ENCODE data around the gene MAP3K14.

MAP3K14 gene

DNA sequence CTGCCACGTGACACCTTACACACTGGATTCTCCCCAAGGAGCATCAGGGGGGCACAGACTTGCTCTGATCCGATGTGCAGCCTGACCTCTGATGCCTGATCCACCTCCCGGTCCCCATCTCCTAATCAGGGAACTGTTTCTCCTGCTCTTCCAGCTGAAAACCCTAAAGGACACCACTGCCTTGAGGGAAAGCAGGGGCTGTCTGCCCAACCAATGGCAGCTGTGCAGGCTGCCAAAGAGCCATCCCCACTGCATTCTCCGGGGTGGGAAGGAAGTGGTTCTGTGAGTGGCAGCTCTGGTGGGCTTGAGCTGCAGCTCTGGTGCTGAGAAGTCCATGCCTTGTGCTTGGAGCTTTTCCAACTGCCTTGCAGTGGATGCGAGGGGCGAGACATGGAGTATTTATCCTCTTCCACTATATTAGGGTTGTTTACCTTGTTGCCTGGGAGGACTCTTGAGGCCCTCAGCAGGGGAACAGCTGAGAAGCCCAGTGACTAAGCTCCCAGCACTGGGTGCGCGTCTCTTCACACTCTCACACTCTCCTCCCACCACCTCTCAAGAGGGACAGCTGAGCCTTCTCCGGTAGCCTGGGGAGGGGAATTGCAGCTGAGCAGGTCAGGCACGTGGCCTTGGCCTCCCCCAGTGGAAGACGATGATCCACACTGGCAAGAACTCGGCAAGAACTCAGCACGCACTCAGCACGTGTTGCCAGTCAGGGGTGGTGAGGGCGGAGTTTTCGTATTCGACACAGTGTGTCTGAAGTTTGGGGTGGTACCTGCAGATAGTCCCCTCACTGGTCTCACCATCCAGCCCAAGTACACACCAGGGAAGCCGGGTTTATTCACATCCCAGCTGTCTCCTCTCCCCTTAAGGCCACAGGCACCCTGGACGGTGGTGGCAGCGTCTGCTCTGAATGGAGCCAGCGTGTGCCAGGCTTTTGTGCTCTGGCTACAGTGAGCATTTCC lies 33.9 kb downstream of the MAP3K14 start:
- DNase-seq (ENCODE audit: low read depth in 2 of 2), result no peak

DNA sequence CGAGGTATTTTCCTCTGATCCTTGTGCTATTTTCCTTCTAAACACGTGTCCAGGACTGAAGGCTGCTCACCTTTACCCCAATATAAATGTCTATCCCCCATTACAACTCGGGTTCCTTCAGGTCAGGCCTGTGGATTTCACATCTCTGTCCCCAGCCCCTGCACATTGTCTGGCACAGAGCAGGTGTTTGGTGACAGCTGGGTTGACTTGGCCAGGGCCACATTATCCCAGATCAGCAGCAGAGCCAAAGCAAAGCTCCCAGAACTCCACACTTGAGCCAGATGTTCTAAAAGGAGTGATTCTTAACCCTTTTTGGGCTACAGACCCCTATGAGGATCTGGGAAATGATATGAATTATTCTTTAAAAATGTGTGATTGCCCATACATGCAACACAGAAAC lies 36.9 kb downstream of the MAP3K14 start:
- no peak for DNase-seq (ENCODE audit: low read depth in 2 of 2)

DNA sequence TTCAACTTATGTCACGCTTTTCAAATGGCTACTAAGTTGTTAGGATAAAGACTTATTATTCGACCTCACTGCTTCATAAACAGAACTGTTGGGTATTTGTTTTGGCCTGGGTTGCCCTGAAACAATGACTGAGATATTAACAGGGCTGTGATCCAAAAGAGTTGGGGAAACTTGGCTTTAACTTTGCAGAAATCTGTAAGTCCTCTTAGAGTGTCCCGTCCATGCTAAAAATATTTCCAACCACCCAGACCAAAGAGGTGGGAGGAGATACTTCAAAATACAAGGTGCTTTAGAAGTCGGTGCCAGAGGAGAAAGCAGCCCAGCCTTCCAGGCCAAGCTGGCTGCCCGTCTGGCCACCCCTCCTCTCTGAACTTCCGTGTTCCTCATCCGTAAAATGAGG lies 38.8 kb downstream of the MAP3K14 start:
- no peak for DNase-seq (ENCODE audit: low read depth in 2 of 2)

DNA sequence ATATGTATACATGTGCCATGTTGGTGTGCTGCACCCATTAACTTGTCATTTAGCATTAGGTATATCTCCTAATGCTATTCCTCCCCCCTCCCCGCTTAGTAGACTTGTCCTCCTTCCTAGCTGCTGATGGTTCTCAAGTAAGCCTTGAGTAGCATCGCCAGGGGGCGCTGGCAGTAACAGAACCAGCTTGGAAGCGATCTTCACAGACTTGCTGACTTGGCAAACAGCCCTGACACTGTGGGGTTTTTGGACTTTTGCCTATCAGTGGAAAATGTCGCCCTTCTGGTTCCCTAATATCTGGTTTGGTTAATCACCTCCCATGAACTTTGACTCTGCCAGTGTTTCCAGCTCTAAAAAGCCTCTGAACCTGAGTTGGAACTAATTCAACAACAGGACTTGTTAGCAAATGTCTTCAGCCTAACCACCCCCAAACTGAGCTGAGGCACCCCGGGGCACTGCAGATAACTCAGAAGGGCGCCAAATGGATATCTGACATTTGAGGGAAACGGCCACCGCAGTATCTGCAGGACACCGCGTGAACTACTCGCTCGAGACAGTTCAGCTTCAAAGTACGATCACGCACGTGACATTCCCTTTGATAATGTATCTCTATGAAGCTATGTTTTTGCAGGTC lies 39.5 kb downstream of the MAP3K14 start:
- DNase-seq (ENCODE audit: low read depth in 2 of 2), result peak; percentile 72 to 74

DNA sequence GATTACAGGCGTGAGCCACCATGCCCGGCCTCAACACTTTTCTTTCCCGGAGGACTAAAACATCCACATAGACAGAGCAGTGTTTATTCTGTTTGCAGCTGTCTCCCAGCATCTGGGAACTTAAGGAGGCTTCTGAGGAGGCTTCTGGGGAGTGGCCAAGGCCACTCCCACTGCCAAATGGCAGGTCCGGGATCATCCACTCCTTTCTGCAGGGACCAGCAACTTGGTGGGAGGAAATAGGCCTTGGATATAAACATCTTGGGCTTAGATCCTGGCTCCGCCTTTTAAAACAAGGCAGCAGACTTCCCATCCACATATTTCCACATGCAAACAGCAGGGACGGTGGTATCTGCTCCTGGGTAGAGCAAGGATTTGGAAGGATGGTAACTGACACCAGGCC lies 40.8 kb downstream of the MAP3K14 start:
- no peak for DNase-seq (ENCODE audit: low read depth in 2 of 2)

DNA sequence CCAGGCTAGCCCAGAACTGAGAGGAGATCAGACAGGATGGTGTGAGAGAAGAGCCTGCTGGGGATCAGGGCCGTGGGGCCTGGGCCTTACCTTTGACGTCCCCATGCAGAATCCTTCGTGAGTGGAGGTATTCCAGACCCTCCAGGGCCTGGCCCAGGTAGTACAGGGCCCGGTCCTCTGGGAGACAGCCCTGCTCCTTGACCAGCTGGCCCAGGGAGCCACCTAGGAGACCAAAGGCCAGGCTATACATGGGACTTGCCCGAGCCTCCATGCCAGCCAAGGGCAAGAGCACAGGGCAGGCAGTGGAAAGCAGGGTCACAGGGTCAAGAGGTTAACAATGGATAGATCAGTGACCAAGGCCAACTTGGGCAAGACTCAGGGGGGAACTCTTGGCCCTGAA lies 42.8 kb downstream of the MAP3K14 start:
- DNase-seq (ENCODE audit: low read depth in 2 of 2), result no peak

DNA sequence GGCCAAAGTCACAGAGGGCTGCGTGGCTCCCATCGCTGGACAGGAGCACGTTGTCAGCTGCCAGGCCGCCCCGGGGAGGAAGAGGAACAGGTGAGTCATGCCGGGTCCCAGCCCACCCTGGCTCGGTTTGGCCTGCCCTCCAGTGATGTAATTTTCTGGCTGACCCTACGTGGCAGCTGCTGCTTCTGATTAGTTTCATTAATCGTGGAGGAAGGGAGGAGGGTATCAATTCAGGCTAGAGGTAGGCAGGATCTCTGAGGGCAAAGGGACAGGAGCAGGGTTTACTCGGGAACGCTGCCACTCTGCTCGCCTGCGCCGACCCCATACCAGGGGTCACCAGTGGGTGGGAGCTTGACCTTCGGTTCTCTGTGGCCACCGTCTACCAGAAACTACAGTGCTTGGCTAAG lies 43.3 kb downstream of the MAP3K14 start:
- no peak for DNase-seq (ENCODE audit: low read depth in 2 of 2)

DNA sequence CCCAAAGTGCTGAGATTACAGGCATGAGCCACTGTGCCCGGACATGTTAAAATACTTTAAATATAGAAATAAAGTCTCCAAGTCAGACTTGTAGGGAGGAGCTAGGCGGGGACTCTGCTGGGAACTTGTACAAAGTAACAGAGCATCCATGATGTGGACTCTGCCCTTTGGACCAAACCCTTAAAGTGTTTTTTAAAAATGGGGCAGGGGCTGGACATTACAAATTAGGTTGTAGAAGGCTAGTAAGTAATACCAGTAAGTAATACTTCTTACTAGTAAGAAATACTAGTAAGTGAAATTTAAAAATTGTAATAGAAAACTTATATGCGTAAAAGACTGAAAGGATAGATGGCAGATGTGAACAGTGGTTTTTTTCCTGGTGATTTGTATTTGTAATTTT lies 45.2 kb downstream of the MAP3K14 start:
- no peak for DNase-seq (ENCODE audit: low read depth in 2 of 2)

DNA sequence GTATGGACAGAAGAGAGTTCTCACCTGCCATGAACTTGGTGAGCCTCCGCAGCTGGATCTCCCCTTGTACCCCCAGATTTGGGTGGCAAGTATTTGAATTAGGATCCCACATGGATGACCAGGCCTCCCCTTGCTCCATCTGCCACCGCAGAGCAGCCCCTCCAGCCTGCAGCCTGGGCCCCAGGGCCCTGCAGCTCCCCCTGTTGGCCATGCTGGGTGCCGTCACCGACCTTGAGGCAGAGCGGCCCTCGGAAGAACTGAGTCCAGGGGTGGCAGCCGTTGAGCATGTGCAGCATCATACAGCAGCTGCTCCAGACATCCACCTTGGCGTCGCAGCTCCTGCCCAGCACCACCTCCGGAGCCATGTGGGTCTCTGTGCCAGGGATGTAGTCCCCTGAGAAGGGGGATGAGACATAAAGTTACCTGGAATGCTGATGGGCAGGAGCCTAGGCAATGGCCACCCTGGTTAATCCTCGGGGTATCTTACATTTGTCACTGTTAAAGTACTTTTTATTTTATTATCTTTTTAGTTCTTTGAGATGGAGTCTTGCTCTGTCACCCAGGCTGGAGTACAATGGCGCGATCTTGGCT lies 45.9 kb downstream of the MAP3K14 start:
- peak in 1 of 2 donors; percentile 39 for DNase-seq (ENCODE audit: low read depth in 2 of 2)

DNA sequence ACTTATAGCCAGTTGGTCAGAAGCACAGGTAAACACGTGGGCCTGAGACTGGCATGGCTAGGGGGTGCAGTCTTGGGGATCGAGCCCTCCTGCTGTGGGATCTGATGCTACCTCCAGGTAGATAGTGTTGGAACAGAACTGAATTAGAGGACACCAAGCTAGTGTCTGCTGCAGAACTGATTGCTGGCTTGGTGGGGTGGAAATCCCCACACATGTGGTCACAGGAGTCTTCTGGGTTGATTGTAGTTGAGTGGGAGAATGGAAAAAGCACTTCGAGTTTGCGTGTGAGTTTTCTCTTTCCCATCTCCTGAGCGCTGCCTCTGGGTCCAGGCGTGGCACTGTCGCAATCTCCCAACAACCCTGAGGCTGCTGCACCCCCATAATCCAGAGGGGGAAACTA lies 46.9 kb downstream of the MAP3K14 start:
- no peak for DNase-seq (ENCODE audit: low read depth in 2 of 2)

DNA sequence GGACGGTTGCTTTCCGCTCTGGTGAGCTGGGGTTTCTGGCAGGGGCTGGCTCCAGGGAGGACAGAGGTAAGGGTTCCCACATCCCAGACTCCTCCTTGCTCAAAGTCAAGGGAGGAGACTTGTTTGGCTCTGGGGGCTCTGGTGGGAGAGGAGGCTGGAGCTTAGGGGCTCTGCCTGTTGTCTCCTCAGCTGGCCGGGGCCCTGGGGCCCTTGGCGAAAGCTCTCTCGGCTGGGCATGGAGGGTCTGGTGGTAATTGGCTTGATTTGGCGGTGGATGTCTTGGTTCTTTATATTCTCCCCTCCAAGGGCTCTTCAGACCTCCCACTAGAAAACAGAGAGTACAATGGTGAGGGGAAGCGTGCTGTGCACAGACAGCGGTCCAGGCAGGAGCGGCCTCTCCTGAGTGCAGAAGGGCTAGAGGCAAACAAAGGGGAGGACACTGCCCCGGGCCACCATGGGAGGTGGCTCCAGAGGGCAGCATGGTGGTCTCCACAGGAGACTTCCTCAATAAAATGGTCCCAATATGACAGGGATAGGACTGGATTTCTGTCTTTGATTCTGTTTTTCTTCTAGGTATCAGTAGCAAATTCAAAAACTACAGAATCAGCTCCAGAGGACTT lies 49.3 kb downstream of the MAP3K14 start:
- no peak for DNase-seq (ENCODE audit: low read depth in 2 of 2)

DNA sequence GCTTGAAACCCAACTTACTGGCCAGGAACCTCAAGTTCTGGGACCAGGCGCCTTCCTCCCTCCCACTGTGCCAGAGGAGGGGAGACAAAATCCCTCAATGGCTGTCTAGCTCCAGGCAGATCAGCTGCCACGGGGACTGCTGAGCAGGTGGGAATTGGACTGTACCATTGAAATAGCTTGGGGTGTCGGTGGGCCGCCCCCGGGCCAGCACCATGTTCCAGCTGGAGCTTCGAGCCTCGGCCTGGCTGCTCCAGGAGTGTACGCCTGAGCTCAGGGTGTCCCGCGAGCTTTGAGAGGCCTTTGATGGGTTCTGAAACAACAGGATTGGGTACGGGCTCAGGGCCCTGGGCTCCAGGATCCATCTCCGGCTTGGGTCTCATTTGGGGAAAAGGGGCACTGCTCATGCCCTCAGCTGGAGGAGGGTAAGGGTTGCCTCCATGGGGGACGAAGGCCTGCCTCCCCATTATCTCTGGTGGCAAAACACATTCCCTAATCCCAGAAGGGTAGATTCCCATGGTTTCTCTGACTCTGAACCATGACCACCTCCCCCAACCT lies 50.4 kb downstream of the MAP3K14 start:
- no peak for DNase-seq (ENCODE audit: low read depth in 2 of 2)

DNA sequence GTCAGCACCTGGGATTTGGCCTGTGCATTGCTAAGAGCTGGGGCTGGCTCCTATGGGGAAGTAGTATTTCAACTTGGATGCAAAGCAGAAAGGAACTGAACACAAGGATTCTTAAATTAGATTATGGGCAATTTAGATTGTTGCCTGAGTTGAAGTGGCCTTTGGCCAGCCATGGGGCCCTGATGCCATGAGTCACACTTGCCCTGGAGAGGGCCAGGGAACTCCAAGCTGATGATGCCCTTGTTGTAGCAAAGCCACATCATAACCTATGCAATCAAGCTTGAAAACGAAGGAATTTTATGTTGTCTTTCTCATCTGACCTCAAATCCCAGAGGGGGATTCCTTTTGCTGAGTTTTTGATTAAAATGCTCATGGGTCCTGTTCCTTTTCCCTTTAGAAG lies 51.0 kb downstream of the MAP3K14 start:
- no peak for DNase-seq (ENCODE audit: low read depth in 2 of 2)

DNA sequence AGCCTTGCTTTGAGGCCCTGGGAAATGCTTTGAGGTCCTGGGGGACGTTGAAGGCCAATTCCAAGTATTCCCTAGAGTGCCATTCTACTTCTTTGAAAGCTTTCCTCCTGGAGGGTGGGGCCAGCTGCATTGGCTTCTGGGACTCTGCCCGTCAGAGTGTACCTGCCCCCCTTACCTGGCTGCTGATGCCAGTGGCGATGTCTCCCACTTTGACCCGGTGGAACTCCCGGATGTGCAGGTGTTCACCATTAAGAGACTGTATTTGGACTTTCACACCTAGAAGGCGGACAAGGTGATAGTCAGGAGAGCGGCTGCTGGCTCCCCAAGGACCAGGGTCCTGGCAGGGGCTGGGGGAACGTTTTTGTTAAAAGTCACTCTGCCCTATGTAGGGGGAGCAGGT lies 51.8 kb downstream of the MAP3K14 start:
- no peak for DNase-seq (ENCODE audit: low read depth in 2 of 2)

DNA sequence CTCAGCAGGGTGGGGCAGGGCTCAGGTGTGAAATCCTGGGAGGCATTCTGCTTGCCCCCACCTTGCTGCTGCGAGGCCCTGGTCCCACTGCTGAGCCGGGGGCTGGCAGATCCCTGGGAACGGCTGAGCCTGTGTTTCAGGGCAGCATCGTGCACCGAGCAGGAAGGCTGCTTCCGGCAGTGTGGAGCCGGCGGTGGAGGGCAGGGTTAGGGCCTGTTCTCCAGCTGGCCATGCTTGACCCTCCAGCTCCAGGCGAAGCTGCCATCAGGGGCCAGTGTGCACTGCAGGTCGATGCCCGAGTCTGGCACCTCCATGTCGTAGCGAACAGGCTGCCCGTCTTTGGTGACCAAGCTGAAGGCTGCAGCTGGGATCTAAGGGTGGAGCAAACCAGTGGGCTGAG lies 52.4 kb downstream of the MAP3K14 start:
- no peak for DNase-seq (ENCODE audit: low read depth in 2 of 2)

DNA sequence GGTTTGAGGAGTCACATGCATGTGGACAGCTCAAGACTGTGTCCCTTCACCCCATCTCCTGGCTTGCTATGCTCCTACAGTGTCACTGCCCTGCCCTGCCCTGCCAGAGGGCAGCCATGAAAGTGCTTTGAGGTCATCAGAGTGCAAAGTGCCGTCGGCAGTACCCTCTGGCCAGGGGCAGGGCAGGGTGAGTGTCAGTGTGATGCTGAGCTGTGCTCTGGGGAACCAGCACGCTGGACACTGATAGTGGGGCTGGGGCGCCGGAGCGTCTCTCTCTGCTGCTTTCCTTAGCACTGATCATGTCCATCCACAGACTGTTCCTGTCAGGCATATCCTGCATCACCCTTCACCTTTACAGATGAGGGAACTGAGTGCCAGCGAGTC lies 53.4 kb downstream of the MAP3K14 start:
- DNase-seq (ENCODE audit: low read depth in 2 of 2), result no peak

DNA sequence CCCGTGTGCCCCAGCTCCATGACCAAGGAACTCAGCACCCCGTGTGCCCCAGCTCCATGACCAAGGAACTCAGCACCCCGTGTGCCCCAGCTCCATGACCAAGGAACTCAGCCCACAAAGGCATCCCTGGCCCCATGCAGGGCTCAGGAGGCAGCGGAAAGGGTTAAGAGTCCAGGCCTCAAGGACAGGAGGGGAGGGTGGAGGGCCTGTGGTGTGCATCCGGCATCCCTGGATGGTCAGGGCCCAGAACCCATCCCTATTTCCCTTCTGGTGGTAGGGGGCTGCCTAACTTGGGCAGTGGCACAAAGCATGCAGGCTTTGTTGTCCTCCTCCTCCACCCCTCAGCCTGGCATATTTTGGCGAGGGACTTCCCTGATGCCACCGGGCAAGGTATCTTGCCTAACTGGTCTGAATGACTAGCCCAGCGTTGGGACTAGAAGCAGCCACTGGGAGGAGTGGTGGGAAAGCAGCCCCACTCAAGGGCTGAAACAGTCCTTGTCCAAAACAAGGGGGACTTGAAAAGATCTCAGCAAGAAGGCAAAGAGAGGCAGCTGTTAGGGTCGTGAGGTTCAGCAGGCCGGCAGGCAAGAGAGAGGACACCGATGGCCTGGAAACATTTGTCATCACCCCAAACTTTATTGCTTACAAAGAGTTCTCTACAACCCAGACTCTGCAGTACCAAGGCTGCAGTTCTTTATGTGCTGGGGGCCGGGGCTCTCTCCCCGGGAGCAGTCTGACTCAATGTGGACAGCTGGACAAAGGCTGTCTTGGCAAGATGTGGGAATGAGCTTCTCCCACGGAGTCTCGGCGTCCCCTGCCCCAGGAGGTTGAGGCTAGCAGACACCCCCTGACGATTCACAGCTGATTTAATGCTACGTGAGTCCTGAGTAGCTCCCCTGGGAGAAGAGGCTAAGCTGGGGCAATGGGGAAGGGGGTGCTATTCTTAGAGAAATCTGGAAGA lies 54.0 kb downstream of the MAP3K14 start:
- DNase-seq (ENCODE audit: low read depth in 2 of 2), result no peak

DNA sequence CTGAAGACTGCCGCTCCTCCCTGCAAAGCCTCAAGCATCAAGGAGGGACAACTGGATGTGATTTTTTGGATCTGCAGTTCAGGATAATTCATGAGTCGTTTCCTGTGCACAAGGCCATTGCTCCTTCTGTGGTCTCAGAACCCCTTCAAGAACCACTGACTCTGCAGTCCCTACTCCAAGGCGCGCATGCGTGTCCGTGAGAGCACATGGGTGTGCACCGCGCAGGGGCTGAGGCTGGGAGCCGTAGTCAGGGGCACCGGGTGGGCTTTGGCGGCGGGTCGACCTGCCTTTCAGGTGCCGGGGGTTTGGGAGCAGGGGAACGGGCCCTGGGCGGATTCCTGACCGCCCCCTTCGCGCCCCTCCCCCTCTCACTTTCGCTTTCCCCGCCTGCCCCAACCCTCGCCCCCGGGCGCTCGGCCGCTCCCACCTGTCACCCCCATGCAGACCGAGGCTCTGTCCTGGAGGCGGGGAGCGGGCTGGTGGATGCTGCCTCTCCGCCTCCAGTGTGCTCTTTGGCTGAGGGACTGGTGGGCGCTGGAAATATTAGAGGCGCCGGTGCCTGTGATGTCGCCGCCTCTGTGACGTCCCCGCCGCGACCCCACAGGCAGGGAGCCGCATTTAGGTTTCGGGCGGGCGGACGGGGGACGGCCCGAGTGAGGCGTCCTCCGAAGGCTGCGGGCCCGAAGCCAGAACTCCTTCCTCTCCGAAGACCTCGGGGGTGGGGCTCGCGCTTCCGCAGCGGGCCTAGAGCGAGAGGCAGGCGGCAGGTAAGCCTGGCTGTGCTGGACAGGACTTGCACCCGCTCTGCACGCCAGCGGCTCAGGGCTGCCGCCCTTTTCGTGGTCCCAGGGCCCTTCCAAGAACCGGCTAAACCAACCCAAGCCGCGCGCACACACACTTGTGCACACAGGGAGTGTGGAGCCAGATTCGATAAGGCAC lies 55.0 kb downstream of the MAP3K14 start, which contains the start of gene SPATA32:
Gene SPATA32, minus strand, starts transcription at position 518 of the 939 bp plus-strand sequence. Its CDS starts 78 bp downstream, at position 440.
- peak; percentile 64 to 73 for DNase-seq (ENCODE audit: low read depth in 2 of 2)

DNA sequence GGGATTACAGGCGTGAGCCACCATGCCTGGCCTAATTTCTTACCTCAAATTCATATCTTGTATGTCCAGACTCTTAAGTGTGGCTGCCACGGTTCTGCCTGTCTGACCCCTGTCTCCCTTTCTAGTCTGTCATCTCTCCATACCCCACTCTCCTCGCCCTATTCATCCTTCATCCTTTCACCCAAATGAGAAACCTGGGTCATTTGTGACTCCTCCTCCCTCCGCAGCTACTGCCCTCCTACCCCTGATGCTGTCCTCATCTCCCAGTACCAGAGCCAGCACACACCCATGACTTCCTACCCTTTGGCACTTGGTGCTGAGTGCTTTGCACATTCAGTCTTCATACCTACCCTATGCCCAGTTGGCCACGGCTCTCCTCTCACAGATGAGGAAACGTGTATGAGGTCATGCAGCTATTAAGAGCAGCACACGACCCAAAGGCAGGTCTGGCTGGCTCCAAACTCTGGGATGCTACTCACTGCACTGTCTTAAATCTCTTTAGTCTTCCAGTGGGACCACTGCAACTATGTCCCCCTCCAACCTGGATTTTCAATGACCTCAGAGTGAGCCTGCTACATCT lies 56.5 kb downstream of the MAP3K14 start:
- DNase-seq (ENCODE audit: low read depth in 2 of 2), result no peak

Data from stimulated activated CD8-positive, alpha-beta memory T cell treated with anti-CD3 and anti-CD28 coated beads, Interleukin-15, amount 100 ng/mL, for 48 hours (primary cell).